LNCaP clone FGC (cell line): ENCODE measurements around the gene TMEM242.

Experiments
- DNase-seq: peaks from one replicate; pipeline ENCODE4 v3.0.0-alpha.2; 2011; ENCODE audit warnings: low read depth
- H3K4me3 ChIP-seq: 2 replicates; pipeline ENCODE4 v1.5.1; 2011; ENCODE audit warnings: mild to moderate bottlenecking, low read depth, low read length, control low read depth
- TF ChIP-seq, protein P1 (sequence below): IDR thresholded peaks from 2 replicates; pipeline ENCODE4 v1.5.1; 2012; ENCODE audit warnings: mild to moderate bottlenecking; ENCODE audit not compliant: control insufficient read depth, insufficient read depth; ENCODE audit errors: extremely low read depth

TMEM242 gene

DNA sequence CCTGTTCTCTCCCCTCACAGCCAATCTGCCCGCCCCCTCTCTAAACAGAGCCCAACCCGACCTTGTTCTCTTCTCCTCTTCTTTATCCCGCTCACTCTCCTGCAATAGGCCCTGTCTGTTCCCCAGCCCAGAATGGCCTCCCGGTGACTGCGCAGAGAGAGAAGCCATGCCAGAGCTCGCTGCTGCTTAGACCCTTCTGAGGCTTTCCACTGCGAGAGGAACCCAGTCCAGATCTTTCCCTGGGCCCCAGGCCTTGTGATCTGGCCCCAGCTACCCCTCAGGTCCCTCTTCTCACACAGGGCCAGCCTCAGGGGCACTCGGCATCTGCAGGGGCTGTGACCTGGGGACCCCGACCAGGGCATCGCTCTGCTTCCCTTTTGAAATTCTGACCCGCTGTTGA, 58.1 kb downstream of the TMEM242 start:
- DNase-seq: no peak
- TF ChIP-seq, protein P1, sequence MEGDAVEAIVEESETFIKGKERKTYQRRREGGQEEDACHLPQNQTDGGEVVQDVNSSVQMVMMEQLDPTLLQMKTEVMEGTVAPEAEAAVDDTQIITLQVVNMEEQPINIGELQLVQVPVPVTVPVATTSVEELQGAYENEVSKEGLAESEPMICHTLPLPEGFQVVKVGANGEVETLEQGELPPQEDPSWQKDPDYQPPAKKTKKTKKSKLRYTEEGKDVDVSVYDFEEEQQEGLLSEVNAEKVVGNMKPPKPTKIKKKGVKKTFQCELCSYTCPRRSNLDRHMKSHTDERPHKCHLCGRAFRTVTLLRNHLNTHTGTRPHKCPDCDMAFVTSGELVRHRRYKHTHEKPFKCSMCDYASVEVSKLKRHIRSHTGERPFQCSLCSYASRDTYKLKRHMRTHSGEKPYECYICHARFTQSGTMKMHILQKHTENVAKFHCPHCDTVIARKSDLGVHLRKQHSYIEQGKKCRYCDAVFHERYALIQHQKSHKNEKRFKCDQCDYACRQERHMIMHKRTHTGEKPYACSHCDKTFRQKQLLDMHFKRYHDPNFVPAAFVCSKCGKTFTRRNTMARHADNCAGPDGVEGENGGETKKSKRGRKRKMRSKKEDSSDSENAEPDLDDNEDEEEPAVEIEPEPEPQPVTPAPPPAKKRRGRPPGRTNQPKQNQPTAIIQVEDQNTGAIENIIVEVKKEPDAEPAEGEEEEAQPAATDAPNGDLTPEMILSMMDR: no peak
- no peak overlapping the region for H3K4me3 ChIP-seq

DNA sequence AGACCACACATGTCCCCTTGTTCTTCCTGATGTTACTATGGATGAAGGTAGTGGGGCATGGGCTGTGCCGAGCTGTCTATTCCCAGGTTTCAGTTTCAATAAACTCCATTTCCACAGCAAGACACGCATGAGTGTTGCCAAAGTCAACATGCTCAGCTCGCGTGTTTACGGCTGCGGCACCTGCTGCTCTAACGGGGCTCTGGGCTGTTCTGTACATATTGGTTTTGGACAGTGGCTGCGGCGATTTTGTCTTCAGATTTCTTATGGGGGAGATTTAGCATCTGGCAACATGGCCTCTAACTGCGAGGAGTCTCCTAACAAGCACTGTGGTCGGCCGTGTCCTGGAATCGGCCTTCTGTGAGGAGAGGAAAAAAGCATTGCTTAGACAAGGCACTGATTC, 58.6 kb downstream of the TMEM242 start:
- H3K4me3 ChIP-seq: peak overlapping the region; percentile 30
- peak; percentile 58 for DNase-seq
- TF ChIP-seq, protein P1: no peak

DNA sequence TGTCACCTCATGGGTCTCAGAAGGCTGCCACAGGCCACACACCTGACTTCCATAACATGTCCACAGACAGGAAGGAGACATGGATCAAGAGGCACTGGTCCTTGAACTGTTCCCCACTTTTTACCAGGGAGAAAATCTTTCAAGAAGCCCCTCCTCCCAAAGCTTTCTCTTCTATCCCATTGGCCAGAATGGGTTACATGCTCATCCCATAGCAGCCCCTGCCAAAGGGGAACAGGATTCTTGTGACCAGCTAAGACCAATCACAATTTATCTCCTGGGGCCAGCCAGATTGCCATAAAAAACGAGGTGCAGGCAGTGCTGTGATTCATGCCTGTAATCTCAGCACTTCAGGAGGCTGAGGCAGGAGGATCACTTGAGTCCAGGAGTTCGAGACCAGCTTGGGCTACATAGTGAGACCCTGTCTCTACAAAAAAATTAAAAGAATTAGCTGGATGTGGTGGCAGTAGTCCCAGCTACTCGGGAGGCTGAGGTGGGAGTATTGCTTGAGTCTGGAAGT, 59.4 kb downstream of the TMEM242 start:
- DNase-seq: no peak
- TF ChIP-seq, protein P1: no peak
- H3K4me3 ChIP-seq: no peak overlapping the region

DNA sequence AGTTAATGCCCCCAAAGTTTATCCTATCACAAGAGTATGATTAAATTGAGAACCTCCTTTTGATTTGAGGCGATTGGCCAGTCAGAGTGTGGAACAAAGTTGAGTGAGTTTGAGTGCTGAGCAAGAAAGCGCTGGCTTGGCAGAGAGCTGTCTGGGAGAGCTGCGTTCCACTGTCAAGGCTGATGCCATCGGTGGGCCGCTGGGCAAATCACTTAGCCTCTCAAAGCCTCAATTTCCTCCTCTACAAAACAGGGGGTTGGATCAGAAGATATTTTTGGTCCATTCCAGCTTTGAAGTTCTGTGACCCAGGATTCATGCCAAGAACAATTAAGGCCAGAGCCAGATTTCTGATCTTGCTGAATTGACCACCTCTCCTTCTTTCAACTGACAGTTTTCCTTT, 60.2 kb downstream of the TMEM242 start:
- no peak for DNase-seq
- TF ChIP-seq, protein P1: no peak
- H3K4me3 ChIP-seq: no peak overlapping the region

DNA sequence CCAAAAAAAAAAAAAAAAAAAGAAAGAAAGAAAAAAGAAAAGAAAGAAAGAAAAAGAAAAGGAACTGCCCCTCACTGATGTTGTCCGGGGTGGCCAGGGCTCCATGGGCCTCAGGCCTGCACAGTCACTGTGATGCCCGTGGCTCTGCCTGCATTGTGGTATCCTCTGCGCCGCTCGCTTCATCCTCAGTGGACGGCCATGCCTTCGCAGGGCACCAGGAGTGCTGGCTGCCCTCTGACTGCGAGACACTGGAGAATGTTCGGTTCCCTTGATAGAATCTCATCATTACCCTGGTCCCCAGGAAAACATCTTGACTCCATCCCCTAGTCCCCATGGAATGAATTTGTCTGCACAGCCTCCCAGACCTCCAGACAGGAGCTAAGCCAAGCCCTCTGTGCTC, 61.7 kb downstream of the TMEM242 start:
- TF ChIP-seq, protein P1: no peak
- H3K4me3 ChIP-seq: no peak overlapping the region
- DNase-seq: no peak

DNA sequence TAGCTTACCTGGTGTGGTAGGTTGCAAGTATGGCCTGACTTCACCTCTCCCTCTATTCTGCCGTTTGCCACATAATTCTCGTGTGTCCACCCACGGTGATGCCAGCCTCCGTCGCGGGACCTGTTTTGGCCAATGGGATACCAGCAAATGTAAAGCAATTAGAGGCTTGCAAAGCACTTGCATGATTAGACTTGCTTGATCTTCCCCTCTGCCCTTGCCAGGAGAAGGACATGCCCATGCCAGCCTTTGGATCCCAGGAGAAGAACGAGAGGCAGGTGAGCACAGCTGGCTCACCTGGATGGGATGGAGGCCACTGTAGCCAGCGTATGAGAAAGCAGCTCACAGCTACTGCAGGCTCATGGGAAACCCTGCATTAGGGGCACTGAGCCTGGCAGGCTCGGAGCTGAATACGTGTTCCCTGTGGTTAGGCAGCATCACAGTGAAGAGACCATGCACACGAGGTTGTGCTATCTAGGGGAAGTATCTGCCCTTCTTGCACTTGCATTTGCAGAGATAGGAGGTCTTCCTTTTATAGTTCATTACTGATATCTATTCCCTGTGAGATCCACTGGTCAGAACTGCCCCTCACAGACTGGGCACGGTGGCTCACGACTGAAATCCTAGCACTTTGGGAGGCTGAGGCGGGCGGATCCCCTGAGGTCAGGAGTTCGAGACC, 62.4 kb downstream of the TMEM242 start:
- H3K4me3 ChIP-seq: no peak overlapping the region
- no peak for DNase-seq
- TF ChIP-seq, protein P1: no peak

DNA sequence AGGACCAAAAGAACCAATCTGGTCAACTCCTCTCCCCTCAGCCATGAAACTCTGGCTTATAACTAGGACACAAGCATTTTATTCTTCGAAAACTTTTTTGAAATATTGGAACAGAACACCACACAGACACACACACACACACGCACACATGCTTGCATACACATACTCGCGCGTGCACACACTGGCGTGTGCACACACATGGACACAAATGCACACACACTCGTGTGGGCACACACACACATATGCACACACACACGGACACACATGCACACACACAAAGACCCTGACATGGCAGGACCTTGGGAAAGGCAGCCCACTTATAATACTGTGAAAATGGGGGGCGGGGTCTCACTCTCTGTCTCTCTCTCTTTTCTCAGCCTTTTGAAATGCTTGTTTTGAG, 63.9 kb downstream of the TMEM242 start:
- DNase-seq: no peak
- H3K4me3 ChIP-seq: no peak overlapping the region
- TF ChIP-seq, protein P1: no peak
